NCI-H748 treated with DMSO at 0.1 percent for 48 hours (cell line): ENCODE results near the gene IQSEC1.

ENCODE experiments used
- DNase-seq: peaks from one replicate; lab custom pipeline; 2025; lab: John Stamatoyannopoulos, UW

IQSEC1 gene

GRCh38 chr3:12954180-12954579 is 119.0 kb downstream of the IQSEC1 start:
- no peak for DNase-seq

GRCh38 chr3:12953201-12953995 is 119.8 kb downstream of the IQSEC1 start:
- DNase-seq, result no peak

GRCh38 chr3:12952343-12953200 is 120.7 kb downstream of the IQSEC1 start:
- no peak for DNase-seq

GRCh38 chr3:12948891-12949711 is 124.1 kb downstream of the IQSEC1 start:
- no peak for DNase-seq

GRCh38 chr3:12948371-12948770 is 124.9 kb downstream of the IQSEC1 start:
- no peak for DNase-seq

- no peak for DNase-seq
Observed at GRCh38 chr3:12947504-12948369, 125.5 kb downstream of the IQSEC1 start.

- no peak for DNase-seq
Observed at GRCh38 chr3:12946649-12947316, 126.4 kb downstream of the IQSEC1 start.

GRCh38 chr3:12946251-12946648 is 127.0 kb downstream of the IQSEC1 start:
- DNase-seq, result no peak

GRCh38 chr3:12944849-12945248 is 128.4 kb downstream of the IQSEC1 start:
- DNase-seq, result no peak

- DNase-seq, result no peak
Observed at GRCh38 chr3:12944413-12944812, 128.8 kb downstream of the IQSEC1 start.

GRCh38 chr3:12943124-12944021 is 129.9 kb downstream of the IQSEC1 start:
- no peak for DNase-seq

- DNase-seq, result no peak
Observed at GRCh38 chr3:12941495-12942023, 131.7 kb downstream of the IQSEC1 start.

GRCh38 chr3:12940854-12941253 is 132.4 kb downstream of the IQSEC1 start:
- DNase-seq, result no peak

GRCh38 chr3:12939137-12939536 is 134.1 kb downstream of the IQSEC1 start:
- no peak for DNase-seq

- DNase-seq, result no peak
Observed at GRCh38 chr3:12938258-12938711, 134.9 kb downstream of the IQSEC1 start.

- no peak for DNase-seq
Observed at GRCh38 chr3:12935861-12936830, 137.1 kb downstream of the IQSEC1 start.

GRCh38 chr3:12935023-12935860 is 138.0 kb downstream of the IQSEC1 start:
- no peak for DNase-seq
